OCI-LY7 (cell line): Measurements from ENCODE around the gene PLEKHF1. TPM values are rescaled to one million over a fixed set of nuclear protein-coding genes. Genes with fewer than 3 reads are reported as not detected.

ENCODE experiments used
- BruUV-seq: library from RNA; stranded (reverse); fragments of 400-500 nt; replicated peaks from 2 replicates; lab custom pipeline; 2021; lab: Mats Ljungman, UMichigan
- CTCF ChIA-PET: fragments of 300-600 bp; sonication (Branson Sonifier 250); formaldehyde crosslinking; loops from one replicate; lab custom pipeline; 2022; ENCODE audit warnings: antibody characterized with exemption; ENCODE audit not compliant: unreplicated experiment; lab: Charles Lee
- POLR2A ChIA-PET: fragments of 300-600 bp; sonication (Branson Sonifier 250); formaldehyde crosslinking; loops from one replicate; lab custom pipeline; 2022; ENCODE audit warnings: antibody characterized with exemption; lab: Charles Lee
- DNase-seq: peaks from one replicate; pipeline ENCODE4 v3.0.0-alpha.2; 2015; ENCODE audit warnings: low spot score
- H2AFZ ChIP-seq: fragments of 200-600 bp; sonication (generic), shearing (Covaris generic); 2 replicates; pipeline ENCODE4 v1.6.1; 2014; ENCODE audit warnings: mild to moderate bottlenecking, antibody characterized with exemption, low read length, moderate library complexity
- H3K27ac ChIP-seq: fragments of 200-600 bp; sonication (generic); 2 replicates; pipeline ENCODE4 v1.5.1; 2014; ENCODE audit warnings: mixed run types, low read depth, mild to moderate bottlenecking, moderate library complexity, low read length, inconsistent platforms; ENCODE audit not compliant: poor library complexity, severe bottlenecking
- H3K36me3 ChIP-seq: fragments of 200-600 bp; sonication (generic); 2 replicates; pipeline ENCODE4 v1.6.1; 2014; ENCODE audit warnings: mild to moderate bottlenecking, antibody characterized with exemption, low read length, moderate library complexity, mixed read lengths; ENCODE audit not compliant: insufficient read depth
- H3K4me1 ChIP-seq: fragments of 200-600 bp; sonication (generic); 2 replicates; pipeline ENCODE4 v1.5.1; 2014; ENCODE audit warnings: mild to moderate bottlenecking, low read length; ENCODE audit not compliant: insufficient read depth, poor library complexity, severe bottlenecking
- H3K4me2 ChIP-seq: fragments of 200-600 bp; sonication (generic); 2 replicates; pipeline ENCODE4 v1.6.1; 2014; ENCODE audit warnings: mild to moderate bottlenecking, low read length
- H3K4me3 ChIP-seq: fragments of 200-600 bp; sonication (generic); 2 replicates; pipeline ENCODE4 v1.5.1; 2014; ENCODE audit warnings: mild to moderate bottlenecking, low read depth, low read length; ENCODE audit not compliant: poor library complexity, severe bottlenecking
- H3K79me2 ChIP-seq: fragments of 200-600 bp; sonication (generic); 2 replicates; pipeline ENCODE4 v1.6.1; 2016; ENCODE audit warnings: low read depth, mild to moderate bottlenecking, low read length, moderate library complexity, mixed read lengths; ENCODE audit not compliant: insufficient read depth
- H3K9me2 ChIP-seq: fragments of 200-600 bp; sonication (generic); 2 replicates; pipeline ENCODE4 v1.6.1; 2016; ENCODE audit warnings: mild to moderate bottlenecking, low read length, mixed read lengths; ENCODE audit not compliant: insufficient read depth
- H3K9me3 ChIP-seq: fragments of 200-600 bp; sonication (generic); 2 replicates; pipeline ENCODE4 v1.6.1; 2014; ENCODE audit warnings: mild to moderate bottlenecking, mixed run types, low read length, mixed read lengths
- H4K20me1 ChIP-seq: fragments of 200-600 bp; sonication (generic); 2 replicates; pipeline ENCODE4 v1.6.1; 2014; ENCODE audit warnings: mild to moderate bottlenecking, antibody characterized with exemption, low read length, moderate library complexity, mixed read lengths; ENCODE audit not compliant: insufficient read depth
- EZH2phosphoT487 ChIP-seq: fragments of 200-600 bp; sonication (generic); IDR thresholded peaks from 2 replicates; pipeline ENCODE4 v1.6.1; 2018; ENCODE audit warnings: low read depth, borderline replicate concordance, mild to moderate bottlenecking, mixed run types, antibody characterized with exemption, low read length, moderate library complexity, mixed read lengths
- intact Hi-C: fragments of 100-400 bp; cut with micrococcal nuclease; formaldehyde crosslinking; loops from one replicate; pipeline ENCODE4 v1.10.0; 2022; ENCODE audit not compliant: unreplicated experiment
- total RNA-seq, 2 experiments: library from RNA; depleted of rRNA in 1 of 2; stranded (reverse); fragments of >200 nt in 1 of 2; shearing (Covaris generic) in 1 of 2; gene quantifications; 2 replicates each; pipeline ENCODE4 v1.2.3, GENCODE V29; 2014 to 2022
- TF ChIP-seq, protein P1 (sequence below): fragments of 200-600 bp; sonication (generic); conservative IDR thresholded peaks from 2 replicates; pipeline ENCODE4 v1.5.1; 2014; ENCODE audit warnings: mild to moderate bottlenecking, antibody characterized with exemption, low read length, moderate library complexity, mixed read lengths

PLEKHF1 gene
- total RNA-seq, 2 experiments from 2014 or later = 5.0 to 7.0 TPM

DNA sequence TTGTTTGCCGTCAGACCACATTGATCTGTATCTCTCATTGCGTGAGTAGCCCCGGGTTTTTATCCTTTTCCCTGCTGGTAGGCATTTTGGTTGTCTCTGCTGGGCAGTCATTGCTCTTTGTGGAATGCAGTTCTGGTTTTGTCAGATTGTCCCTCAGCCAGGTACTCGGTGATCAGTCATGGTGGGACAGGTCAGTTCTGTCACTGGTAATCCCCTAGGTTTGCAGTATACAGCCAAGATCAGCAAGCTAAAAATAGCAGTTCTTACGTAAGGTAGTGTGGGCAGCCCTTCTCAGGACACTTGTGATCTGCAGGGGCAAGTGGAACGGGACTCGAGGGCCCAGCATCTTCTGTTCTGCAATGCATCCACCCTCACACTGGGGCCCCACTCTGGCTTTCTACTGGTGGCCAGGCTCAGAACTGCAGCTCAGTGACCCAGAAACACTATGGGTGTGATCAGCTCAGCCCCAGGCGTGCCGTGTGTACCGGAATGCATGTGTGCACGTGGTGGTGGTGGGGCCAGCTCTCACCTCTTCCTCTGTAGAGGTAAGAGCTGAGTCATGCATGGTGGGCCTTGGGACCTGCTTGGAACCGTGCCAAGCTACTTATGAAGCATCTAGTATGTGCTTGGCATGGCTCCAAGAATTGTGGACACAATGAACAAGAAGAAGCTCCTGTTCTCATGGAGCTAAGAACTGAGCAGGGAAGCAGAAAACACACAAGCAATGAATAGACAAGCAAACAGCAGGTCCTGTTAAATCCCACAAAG is 6.3 kb downstream of the PLEKHF1 start:
- Histone ChIP-seq H3K9me3 (no peaks in the 10 kb centered on the region), H3K27ac (no peak overlapping the region), H3K79me2 (no peaks in the 10 kb centered on the region), H4K20me1 (no peaks in the 10 kb centered on the region), H2AFZ (no peak overlapping the region), H3K4me3 (no peak overlapping the region), H3K9me2 (no peaks in the 10 kb centered on the region), H3K4me2 (peak overlapping the region; percentile 4; the same call in 1 of the 2 replicates), H3K36me3 (peaks cover 4% of the 10 kb centered on the region; the same call in 1 of the 2 replicates), H3K4me1 (peaks cover 42% of the 10 kb centered on the region)
- DNase-seq = peak; percentile 34
- BruUV-seq = no TSS peak
- ChIA-PET CTCF (interaction anchor here (0.9 kb wide), 1 partner anchor 257 kb away, joined by 3 read pairs; no protein-coding TSS in a partner anchor), POLR2A (interaction anchor here (0.6 to 1.5 kb wide), 2 partner anchors 65 to 538 kb away, joined by 3 to 10 read pairs; partner anchors contain the start of gene POP4)
- intact Hi-C loops = no loop called here
- TF ChIP-seq EZH2phosphoT487 = no peak
- TF ChIP-seq, protein P1, sequence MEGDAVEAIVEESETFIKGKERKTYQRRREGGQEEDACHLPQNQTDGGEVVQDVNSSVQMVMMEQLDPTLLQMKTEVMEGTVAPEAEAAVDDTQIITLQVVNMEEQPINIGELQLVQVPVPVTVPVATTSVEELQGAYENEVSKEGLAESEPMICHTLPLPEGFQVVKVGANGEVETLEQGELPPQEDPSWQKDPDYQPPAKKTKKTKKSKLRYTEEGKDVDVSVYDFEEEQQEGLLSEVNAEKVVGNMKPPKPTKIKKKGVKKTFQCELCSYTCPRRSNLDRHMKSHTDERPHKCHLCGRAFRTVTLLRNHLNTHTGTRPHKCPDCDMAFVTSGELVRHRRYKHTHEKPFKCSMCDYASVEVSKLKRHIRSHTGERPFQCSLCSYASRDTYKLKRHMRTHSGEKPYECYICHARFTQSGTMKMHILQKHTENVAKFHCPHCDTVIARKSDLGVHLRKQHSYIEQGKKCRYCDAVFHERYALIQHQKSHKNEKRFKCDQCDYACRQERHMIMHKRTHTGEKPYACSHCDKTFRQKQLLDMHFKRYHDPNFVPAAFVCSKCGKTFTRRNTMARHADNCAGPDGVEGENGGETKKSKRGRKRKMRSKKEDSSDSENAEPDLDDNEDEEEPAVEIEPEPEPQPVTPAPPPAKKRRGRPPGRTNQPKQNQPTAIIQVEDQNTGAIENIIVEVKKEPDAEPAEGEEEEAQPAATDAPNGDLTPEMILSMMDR = peak; percentile 52

DNA sequence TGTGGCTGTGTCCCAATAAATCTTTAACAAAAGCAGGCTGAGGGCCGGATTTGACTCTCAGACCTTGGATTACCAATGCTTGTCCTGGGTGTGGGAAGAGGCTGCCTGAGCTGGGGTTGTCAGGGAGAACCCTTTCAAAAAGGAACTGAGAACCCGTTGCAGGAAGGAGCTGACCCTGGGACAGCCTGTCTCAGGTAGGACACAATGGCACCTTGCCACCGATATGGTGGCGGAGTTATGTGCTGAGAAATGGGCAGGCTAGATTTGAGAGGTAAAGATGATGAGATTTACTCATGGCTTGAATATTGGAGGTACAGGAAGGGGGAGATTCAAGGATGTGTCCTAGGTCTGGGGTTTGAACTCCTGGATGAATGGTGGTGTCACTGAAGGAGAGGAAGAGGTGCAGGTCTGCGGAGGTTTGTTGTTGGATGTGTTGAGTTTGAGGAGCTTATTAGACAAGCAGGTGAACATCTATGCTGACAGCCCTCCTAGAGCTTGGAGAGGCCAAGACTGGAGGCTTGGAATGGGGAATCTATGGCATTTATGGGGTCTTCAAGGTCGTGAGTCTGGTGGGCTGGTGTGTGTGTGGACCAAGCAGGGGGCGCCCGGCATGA is 7.2 kb downstream of the PLEKHF1 start:
- Histone ChIP-seq H3K36me3 (peaks cover 4% of the 10 kb centered on the region; the same call in 1 of the 2 replicates), H3K9me2 (no peaks in the 10 kb centered on the region), H4K20me1 (no peaks in the 10 kb centered on the region), H3K27ac (no peak overlapping the region), H3K4me3 (no peak overlapping the region), H3K4me2 (peak overlapping the region; percentile 21), H3K79me2 (no peaks in the 10 kb centered on the region), H2AFZ (no peak overlapping the region), H3K4me1 (peaks cover 33% of the 10 kb centered on the region), H3K9me3 (no peaks in the 10 kb centered on the region)
- ChIA-PET POLR2A (interaction anchor here (0.6 to 1.5 kb wide), 3 partner anchors 62 to 539 kb away, joined by 3 to 10 read pairs (median 4); partner anchors contain the start of gene POP4), CTCF (no interaction called here)
- no peak for DNase-seq
- intact Hi-C loops = no loop called here
- no TSS peak for BruUV-seq
- TF ChIP-seq EZH2phosphoT487 = no peak
- TF ChIP-seq, protein P1 = no peak
